ENCODE data around the gene EMSY. TPM values are rescaled to one million over a fixed set of nuclear protein-coding genes. Genes with fewer than 3 reads are reported as not detected.
"Not testable (repeated sequence)": the region's sequence is repeated elsewhere in the genome, so short reads cannot be mapped to it uniquely, and the experiment has no call there.

The EMSY gene
- total RNA-seq, 1 donor from 2014 or later, result 18.3 TPM

DNA sequence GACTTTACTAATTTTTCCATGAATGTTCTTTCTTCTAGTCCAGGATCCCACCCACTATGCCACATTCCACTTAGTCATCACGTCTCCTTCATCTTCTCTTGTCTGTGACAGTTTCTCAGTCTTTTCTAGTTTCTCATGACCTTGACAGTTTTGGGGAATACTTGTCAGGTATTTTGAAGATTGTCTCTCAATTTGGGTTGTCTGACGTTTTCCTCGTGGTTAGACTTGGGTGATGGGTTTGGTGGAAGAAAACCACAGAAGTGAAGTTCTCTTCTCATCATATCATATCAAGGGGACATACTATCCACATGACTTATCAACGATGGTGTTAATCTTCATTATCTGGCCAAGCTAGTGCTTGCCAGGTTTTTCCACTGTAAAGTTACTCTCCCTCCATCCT lies 123.3 kb downstream of the EMSY start:
- DNase-seq (ENCODE audit: low spot score), result no peak

DNA sequence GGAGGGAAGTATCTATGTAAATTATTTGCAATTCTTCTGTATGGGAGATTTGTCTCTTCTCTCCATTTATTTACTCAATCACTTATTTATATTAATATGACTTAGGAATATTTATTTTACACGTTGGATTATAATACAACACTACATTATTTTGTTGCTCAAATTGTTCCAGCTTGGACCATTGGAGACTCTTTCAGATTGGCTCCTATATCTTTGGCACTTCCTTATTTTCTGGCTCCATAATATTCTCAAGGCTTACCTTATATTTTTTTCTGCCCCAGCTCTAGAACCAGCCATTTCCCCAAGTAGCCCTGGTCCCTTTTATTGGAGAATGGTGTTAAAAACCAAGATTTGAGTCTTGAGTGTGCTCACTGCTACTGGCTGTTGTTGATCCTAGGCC lies 123.8 kb downstream of the EMSY start:
- no peak for DNase-seq (ENCODE audit: low spot score)

DNA sequence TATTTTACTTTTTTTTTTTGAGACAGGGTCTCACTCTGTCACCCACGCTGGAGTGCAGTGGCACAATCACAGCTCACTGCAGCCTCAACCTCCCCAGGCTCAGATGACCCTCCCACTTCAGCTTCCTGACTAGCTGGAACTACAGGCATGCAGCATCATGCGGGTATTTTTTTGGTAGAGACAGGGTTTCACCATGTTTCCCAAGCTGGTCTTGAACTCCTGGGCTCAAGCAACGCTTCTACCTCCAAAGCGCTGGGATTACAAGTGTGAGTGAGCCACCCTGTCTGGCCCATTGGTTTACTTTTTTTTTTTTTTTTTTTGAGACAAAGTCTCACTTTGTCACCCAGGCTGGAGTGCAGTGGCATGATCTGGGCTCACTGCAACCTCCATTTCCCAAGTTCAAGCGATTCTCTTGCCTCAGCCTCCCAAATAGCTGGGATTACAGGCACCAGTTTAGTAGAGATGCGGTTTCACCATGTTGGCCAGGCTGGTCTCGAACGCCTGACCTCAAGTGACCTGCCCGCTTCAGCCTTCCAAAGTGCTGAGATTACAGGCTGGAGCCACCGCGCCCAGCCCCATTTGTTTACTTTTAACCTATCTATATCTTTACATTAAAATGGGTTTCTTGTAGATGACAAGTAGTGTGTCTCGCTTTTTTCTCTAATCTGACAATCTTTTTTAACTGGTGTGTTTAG lies 127.5 kb downstream of the EMSY start:
- DNase-seq (ENCODE audit: low spot score), result not testable (repeated sequence)

DNA sequence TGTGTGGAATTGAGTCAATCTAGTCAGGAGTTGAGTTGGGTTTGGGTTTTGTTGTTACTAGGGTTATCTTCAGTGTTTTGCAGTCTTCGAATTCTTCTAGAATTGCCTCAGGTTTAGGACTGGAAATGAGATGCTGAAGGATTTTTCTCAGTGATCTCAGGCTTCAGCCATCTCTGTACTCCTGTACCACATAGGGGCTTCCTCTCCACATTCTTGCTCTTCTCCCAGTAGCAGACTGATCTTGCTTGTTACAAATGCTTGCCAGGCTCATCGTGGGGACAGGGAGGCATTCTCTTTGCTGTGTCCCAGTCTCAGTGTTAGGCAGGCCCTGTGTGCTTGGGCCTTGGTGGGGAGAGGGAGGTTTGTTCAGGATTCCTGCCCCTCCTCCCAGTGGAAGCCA lies 129.6 kb downstream of the EMSY start:
- no peak for DNase-seq (ENCODE audit: low spot score)

DNA sequence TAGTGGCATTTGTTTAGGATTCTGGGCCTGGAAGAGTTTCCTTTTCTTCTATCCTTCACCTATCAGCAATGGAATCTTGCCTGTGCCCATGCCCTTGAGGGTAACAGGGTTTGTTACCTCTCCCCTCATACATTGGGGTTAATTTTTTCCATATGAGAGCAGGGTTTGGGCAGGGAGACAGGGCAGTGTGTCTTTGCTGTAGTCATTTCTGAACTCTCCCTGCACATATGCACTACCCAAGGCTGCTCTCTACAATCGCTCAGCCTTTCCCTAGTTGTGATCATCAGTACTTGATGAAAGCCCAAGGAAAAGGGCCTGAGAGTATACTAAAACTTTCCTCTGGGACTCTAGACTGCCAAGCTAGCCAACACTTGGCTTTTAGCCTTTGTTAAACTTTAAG lies 130.1 kb downstream of the EMSY start:
- DNase-seq (ENCODE audit: low spot score), result no peak

DNA sequence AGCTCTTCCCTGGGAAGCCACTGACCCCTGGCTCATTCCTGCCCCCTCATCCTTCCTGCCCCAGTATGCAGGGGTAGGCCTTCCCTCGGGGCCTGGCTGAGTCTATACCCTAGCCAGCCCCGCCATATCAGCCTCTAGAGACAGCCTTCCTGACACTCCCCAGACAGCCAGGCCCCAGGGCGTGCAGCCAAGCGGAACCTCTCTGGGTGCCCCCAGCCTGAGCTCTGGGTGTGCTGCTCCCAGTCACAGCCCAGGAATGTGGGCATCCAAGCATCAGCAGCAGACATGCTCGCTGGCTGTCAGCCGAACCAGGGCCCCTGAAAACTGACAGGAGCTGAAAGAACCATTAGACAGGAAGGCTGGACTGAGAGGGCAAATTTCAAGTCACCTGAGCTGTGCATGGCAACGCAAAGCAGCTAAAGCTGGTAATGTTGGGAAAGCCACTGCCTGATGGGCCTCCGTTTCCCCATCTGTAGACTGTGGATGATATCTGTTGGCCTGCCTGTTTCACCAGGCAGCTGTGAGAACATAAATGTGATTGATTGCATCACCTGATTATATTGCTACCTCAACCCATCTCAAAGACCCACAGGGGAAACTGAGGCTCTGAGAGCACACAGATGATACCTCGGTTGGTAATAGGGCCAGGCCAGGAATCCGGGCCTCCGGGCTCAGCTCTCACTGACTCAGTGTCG lies 132.6 kb downstream of the EMSY start:
- DNase-seq (ENCODE audit: low spot score), result peak; percentile 68

DNA sequence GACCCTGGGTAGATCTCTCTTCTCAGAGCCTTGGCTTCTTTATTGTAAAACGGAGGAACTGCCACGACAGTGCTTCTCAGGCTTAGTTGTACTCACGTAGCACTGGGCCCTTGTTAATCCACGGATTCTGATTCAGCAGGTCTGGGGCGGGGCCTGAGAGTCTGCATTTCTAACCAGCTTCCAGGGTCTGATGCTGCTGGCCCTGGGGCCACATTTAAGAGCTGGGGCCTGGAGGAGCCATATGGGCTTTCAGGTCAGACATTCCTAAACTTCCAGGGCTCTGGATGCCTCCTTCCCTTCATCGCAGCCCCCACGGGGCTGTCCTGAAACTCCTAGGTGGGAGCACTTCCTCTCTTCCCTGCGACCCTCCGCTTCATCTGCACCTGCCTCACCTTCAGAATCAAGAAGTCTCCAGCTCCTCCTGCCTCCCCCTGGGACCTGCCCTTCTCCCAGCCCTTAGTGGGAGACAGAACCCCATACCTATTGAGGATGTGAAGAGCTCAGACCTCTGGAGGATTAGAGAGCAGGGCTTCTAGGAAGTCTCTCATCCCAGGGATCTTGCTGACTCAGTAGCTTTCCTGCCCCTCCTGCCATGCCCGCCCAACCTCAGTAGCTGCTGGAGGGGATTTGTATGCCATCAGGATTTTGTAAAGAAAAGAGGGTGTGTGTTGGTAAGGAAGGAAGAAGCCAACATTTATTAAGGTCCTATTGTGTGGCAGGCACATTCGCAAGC lies 133.3 kb downstream of the EMSY start:
- DNase-seq (ENCODE audit: low spot score), result no peak

DNA sequence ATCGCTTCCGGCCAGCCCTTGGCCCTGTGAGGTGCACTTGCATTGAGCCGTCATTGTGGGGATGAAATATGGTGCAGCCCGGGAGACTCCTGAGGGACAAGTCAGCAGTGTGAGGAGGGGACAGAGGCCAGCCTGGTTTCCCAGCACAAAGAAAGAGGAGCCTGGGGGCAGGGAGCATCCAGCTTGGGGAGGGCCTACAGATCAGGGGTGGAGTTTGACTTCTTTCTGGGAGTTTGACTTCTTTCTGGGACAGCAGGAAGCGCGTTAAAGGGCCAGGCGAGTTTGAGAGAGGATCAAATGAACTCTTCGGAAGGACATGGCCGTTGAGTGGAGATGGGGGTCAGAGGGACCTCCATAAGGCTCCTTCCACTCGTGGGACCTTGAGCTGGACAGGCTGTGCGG lies 133.8 kb downstream of the EMSY start:
- DNase-seq (ENCODE audit: low spot score), result no peak

DNA sequence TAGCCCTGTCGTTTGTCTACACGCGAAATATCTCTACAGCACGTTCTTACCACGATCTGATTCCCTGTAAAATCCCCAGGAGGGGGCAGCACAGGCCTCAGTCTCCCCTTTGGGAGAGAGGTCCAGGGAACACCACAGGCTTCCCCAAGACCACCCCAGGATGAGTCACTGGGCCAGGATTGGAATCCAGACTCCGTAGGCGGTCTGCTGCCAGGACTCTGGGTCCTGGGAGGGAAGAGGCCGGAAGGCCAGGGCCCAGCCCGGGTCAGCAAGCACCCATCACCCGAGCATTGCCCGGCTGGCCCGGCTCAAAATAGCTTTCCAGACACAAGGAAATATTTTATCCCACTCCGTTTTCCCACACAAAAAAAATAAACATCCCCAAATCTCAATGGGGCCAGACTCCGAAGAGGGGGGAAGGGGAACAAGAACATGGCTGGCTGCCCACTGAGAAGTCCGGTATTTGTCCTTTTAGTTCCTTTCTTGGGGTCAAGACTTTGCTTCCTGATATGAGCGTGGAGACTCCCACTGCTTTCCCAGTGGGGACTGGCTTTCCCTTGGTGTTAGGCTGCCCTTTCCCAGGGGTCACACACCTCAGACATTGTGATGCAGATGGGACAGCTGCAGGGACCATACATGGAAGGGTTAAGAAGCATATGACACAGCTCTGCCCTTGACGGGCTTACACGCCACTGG lies 134.4 kb downstream of the EMSY start:
- peak; percentile 53 for DNase-seq (ENCODE audit: low spot score)

DNA sequence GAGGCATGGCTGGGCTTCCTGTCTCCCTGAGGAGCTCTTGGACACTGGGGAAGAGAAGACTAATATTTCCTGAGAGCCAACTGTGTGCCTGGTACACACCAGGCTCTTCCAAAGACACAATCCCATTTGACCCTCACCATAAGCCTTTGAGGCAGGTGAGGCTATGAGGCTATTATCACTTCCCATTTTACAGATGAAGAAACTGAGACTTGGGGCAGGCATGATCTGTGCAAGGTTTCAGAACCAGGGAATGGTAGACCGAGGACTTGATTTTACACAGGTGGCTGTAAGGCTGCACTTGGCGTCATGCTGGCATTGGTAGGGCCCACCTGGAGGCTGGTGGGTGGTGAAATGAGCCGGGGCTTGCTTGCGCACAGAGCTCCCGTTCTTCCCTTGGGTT lies 134.9 kb downstream of the EMSY start:
- DNase-seq (ENCODE audit: low spot score), result no peak

DNA sequence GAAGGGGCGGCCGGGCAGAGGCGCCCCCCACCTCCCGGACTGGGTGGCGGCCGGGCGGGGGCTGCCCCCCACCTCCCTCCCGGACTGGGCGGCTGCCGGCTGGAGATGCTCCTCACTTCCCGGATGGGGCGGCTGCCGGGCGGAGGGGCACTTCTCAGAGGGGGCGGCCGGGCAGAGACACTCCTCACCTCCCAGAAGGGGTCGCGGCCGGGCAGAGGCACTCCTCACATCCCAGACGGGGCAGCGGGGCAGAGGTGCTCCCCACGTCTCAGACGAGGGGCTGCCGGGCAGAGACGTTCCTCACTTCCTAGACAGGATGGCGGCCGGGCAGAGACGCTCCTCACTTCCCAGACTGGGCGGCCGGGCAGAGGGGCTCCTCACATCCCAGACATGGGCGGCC lies 137.7 kb downstream of the EMSY start:
- DNase-seq (ENCODE audit: low spot score), result not testable (repeated sequence)

DNA sequence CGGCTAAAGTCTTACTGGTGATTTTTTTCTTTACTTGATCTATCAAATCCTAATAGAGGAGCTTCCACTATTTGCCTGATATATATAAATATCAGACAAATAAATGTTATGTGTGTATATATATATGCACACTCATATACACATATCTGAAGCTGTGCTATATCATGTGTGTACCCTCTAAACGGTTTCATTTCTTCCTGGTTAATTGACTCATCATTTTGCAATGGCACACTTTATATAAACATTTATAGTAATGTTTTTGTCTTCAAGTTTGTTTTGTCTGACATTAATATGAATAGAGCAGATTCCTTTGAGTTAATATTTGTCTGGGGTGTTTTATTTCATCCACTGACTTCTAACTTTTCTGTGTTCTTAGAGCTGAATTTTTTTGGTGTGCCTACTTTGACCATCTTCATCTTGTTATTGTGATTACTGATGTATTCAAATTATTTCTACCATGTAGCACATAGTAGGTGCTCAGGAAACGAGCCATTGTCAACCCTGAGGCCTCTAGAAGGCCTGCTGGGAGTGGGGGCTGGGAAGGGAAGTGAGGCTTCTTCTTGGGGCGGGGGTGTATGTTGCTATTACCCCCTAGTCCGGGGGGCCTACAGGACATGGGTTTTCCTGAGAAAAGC lies 143.1 kb downstream of the EMSY start:
- DNase-seq (ENCODE audit: low spot score), result no peak

DNA sequence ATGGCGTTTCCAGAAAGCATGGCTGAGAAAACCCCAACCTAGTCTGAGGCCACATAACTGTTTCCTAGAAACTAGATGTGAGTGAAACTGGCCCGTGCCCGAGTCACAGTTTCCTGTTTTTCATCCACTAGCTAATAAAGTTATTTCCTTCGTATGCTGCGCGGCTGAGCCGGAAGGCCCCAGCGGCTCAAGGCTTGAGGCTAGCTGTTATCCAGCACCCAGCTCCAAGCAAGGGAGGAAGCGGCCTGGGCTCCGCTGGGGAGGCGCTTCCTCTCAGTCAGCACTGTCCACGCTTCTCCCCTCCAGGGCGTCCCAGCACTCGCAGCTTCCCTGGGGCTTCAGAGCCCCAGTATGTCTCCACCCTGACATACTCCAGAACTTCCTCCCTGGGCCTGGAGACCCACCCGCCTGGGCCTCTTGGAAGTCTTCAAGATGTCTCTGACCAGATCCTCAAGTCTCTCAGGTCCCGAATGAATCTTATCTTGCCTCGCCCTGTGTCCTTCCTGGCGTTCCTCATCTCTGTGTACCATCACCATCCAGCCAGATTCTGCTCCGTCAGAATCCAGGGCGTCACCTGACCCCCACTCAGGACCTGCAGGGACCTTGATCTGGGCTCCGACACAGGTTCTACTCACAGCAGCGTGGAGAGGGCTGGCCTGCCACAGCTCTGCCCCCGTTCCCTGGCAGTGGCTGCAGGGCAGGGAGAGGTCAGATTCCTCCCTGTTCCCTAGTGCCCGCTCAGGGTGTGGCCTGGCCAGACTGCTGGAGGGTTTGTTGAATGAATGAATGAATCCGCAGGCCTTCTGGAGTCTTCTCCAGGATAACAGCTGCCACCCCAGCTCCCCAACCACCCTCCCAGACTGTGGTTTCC lies 143.9 kb downstream of the EMSY start:
- peak; percentile 56 for DNase-seq (ENCODE audit: low spot score)

DNA sequence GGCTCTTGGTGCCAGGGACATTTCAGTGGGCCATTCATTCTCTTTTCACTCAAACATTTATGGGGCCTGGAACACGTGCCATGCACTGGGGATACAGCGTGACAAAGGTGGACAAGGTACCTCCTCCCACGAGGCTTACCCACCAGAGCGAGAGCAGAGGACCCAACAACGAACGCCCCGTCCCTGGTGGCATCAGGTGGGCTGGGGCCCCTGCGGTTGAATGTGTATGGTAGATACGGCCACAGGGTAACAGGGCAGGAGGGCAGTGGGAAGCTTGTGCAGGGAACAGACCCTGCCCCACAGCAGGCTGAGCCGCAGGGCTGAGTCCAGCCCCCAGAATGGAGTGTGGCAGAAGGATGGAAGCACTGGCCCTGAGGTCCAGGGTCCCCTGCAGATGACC lies 144.7 kb downstream of the EMSY start:
- no peak for DNase-seq (ENCODE audit: low spot score)

DNA sequence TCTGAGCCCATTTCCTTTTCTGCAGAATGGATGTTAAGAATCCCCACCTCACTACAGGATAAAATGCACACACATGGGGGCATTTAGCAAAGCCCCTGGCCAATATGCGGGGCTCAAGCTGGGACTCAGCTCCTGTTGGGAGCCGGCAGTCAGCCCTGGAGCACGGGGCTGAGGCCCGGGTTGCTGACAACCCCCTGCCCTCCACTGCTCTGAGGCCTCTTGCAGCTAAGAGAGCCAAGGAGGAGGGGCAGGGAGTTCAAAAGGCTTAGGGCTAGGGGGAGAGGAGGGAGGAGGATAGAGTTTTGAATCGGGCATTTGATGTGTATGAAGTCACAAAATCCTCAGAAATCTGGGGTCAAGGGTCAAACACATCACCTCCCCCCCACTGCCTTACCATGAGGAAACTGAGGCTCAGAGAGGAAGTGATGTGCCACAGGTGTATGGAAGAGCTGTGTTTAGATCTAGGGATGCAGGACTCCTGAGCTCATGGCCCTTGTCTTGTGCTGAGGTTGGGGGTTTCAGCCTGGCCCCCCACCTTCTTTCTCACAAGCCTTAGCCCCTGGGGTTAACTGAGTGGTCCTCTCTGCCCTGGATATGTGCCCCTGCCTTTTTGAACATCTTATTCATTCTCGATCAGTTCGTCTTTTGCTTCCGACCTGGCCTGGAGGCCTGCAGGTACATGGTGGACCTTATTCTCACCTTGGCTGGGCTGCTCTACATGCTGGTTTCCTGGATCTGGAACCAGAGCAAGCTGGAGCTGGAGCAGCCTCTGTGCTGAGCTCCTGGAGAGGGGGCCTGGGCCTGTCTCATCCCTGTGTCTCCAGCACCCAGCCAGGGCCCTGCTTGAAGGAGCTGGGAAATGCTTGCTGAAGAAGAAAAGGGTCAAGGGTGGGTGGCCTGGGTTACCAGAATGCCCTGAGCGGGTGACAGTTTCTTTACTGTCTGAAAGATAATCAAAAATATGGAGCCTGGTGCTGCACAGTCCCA lies 145.4 kb downstream of the EMSY start:
- DNase-seq (ENCODE audit: low spot score), result no peak

DNA sequence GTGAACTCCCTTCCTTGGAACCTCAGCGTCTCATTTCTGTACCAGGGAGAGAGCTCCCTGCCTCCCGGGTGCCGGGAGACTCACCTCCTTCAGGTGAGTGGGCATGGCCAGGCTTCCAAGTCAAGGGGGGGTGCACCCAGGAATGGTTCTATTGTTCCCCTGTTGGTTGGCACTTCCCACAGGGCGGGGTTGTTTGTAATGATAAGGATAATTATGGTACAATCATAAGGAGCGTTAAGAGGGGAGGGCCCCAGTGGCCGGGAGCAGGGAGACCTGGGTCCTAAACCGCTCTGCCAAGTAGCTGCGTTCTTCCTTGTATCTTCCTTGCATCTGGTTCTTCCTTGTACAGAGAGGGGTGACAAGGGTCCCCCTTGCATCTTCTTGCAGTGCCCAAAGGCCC lies 146.6 kb downstream of the EMSY start:
- DNase-seq (ENCODE audit: low spot score), result no peak

DNA sequence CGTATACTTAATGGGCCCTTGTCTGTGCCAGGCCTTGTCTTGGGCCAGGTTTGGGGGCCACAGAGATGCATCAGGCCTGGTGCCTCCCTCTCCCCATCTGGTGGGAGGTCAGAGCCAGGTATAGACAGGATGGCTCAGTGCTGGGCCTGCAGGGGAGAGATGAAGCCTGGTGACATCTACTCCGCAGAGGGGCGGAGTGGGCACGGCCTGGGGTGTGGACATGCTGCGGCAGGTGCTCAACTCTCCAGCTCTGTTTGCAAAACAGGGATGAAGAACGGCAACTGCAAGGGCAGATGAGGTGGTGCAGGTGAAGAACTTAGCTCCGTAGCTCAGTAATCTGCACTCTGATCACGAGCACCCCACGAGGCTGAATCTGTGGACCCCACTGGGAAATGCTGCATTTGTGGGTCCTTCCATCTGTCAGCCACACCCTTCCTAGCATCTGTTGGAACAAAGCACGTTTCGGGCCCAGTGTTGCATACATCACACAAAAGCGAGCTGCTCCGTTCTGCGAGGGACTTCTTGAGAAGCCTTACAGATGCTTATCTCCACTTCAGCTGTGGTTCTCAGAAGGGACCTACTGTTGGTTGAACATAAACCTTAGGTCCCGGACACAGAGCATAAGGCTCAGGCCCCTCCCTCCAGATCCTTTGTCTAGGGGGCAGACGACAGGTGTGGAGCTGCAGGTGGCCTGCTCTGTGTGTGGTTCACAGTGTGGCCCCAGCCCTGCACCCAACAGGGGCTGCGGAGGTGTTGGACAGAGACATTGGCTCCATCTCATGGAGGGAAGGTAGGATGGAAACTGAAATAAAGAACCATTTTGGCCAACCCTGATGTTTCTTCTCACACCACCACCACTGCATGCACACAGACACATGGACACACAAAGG lies 147.5 kb downstream of the EMSY start:
- no peak for DNase-seq (ENCODE audit: low spot score)

DNA sequence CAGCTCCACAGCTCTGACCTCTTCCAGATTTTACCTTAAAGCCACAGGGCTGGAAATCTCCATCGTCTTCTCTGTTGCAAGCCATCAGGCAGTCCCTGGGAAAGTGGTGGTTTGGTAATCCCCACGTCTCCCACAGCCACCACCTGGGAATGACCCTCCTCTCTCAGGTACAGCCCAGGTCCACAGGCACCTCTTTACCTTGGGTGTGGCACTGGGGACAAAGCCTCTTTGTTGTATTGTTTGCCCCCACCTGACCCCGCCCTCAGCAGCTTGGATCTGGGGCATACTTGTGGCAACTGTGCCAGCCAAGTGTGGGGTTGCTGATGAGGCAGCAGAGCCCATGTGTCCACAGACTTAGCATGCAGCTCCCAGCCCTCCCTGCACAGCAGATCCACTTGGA lies 148.1 kb downstream of the EMSY start:
- DNase-seq (ENCODE audit: low spot score), result no peak

DNA sequence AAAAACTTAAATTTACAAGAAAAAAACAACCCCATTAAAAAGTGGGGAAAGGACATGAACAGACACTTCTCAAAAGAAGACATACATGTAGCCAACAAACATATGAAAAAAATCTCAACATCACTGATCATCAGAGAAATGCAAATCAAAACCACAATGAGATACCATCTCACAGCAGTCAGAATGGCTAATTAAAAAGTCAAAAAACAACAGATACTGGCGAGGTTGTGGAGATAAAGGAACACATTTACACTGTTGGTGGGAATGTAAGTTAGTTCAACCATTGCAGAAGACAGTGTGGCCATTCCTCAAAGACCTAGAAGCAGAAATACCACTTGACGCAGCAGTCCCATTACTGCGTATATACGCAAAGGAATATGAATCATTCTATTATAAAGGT lies 150.3 kb downstream of the EMSY start:
- not testable (repeated sequence) for DNase-seq (ENCODE audit: low spot score)
